Prostate gland (tissue), 2 donors: ENCODE data around the gene RGS10. TPM values are rescaled to one million over a fixed set of nuclear protein-coding genes. Genes with fewer than 3 reads are reported as not detected.

Source experiments
- DNase-seq: peaks from one replicate; pipeline ENCODE4 v3.0.0-alpha.2; 2019; ENCODE audit warnings: low spot score
- H3K27ac ChIP-seq, 2 donors: fragments of 200-600 bp; sonication (generic); 2 replicates each; pipeline ENCODE4 v1.5.1; 2017 to 2019
- H3K27me3 ChIP-seq: fragments of 200-600 bp; sonication (generic); replicated peaks from 2 replicates; pipeline ENCODE4 v1.5.1; 2019; ENCODE audit not compliant: insufficient read depth
- H3K36me3 ChIP-seq, 2 donors: fragments of 200-600 bp; sonication (generic); 1 replicate in 1 of 2; 2 replicates in 1 of 2; pipeline versions ENCODE4 v1.5.1 to v1.8.1; 2017 to 2019
- H3K4me1 ChIP-seq: fragments of 200-600 bp; sonication (generic); replicated peaks from 2 replicates; pipeline ENCODE4 v1.5.1; 2019
- H3K4me3 ChIP-seq, 2 donors: fragments of 200-600 bp; sonication (generic); 2 replicates each; pipeline ENCODE4 v1.5.1; 2017 to 2019
- H3K9me3 ChIP-seq: fragments of 200-600 bp; sonication (generic); 2 replicates; pipeline ENCODE4 v1.5.1; 2017
- POLR2A ChIP-seq: fragments of 450-650 bp; IDR thresholded peaks from one replicate; pipeline ENCODE4 v1.6.1; 2016; ENCODE audit warnings: antibody characterized with exemption, mild to moderate bottlenecking
- POLR2AphosphoS5 ChIP-seq: sonication (generic); formaldehyde crosslinking; IDR thresholded peaks from one replicate; pipeline ENCODE4 v1.6.1; 2017; ENCODE audit warnings: antibody characterized with exemption
- WGBS: methylation state at CpG from one replicate; pipeline ENCODE4 v1.1.5; 2018; 5-methylcytosine and 5-hydroxymethylcytosine counted together
- intact Hi-C: fragments of 100-400 bp; cut with DNase I; formaldehyde crosslinking; loops from one replicate; pipeline ENCODE4 v1.14.2; 2022
- total RNA-seq, 2 donors: library from RNA; depleted of rRNA; stranded (reverse); fragments of >200 nt; gene quantifications; one replicate each; pipeline ENCODE4 v1.1.0, GENCODE V29; 2016
- TF ChIP-seq, protein P1 (sequence below), 4 experiments: fragments of 200-600 bp in 2 of 4; fragments of 450-650 bp in 2 of 4; sonication (generic) in 2 of 4; IDR thresholded peaks; 1 replicate in 3 of 4; 2 replicates in 1 of 4; pipeline ENCODE4 v1.5.1; 2016 to 2019; ENCODE audit warnings: antibody characterized with exemption in 4 of 4, mild to moderate bottlenecking in 2 of 4, moderate library complexity in 2 of 4

RGS10 gene
- total RNA-seq, 2 donors from 2014 or later, result 12.4 to 67.7 TPM

DNA sequence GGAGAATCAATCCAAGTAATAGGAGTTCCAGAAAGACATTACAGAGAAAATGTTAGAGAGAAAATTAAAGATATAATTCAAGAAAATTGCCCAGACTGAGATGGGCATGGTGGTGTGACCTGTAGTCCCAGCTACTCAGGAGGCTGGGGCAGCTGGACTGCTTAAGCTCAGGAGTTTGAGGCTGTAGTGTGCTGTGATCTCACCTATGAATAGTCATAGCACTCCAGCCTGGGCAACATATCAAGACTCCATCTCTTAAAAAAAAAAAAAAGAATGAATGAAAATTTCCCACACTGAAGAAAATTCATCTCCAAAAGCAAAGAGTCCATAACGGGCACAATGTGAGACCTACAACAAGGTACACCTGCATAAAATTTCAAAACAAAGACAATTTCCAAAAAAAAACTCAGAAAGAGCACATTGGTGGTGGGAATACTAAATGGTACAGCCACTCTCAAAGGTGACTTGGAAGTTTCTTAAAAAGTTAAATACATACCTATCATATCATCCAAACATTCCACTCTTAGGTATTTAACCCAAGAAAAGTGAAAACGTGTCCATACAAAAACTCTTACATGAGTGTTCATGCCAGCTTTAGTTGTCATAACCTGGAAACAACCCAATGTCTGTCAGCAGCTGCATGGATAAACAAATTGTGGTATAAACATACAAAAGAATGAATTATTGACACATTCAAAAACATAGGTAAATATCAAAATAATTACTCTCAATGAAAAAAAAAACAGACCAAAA lies 6.9 kb upstream of the RGS10 start:
- Histone ChIP-seq H3K27me3 (no peaks in the 10 kb centered on the region), H3K36me3 (no peaks in the 10 kb centered on the region), H3K4me1 (no peaks in the 10 kb centered on the region), H3K4me3 (no peak overlapping the region), H3K9me3 (no peaks in the 10 kb centered on the region), H3K27ac (no peak overlapping the region)
- no peak for TF ChIP-seq POLR2A
- no peak for TF ChIP-seq POLR2AphosphoS5
- TF ChIP-seq, protein P1, sequence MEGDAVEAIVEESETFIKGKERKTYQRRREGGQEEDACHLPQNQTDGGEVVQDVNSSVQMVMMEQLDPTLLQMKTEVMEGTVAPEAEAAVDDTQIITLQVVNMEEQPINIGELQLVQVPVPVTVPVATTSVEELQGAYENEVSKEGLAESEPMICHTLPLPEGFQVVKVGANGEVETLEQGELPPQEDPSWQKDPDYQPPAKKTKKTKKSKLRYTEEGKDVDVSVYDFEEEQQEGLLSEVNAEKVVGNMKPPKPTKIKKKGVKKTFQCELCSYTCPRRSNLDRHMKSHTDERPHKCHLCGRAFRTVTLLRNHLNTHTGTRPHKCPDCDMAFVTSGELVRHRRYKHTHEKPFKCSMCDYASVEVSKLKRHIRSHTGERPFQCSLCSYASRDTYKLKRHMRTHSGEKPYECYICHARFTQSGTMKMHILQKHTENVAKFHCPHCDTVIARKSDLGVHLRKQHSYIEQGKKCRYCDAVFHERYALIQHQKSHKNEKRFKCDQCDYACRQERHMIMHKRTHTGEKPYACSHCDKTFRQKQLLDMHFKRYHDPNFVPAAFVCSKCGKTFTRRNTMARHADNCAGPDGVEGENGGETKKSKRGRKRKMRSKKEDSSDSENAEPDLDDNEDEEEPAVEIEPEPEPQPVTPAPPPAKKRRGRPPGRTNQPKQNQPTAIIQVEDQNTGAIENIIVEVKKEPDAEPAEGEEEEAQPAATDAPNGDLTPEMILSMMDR (IDR thresholded peaks at IDR 0.05), result no peak
- 47% methylated on average over 2 of the region's 2 CpGs for WGBS
- intact Hi-C loops, result no loop called here
- DNase-seq, result no peak

- intact Hi-C loops, result no loop called here
- Histone ChIP-seq H3K27me3 (no peaks in the 10 kb centered on the region), H3K4me3 (no peak overlapping the region), H3K36me3 (no peaks in the 10 kb centered on the region), H3K4me1 (no peaks in the 10 kb centered on the region), H3K9me3 (no peaks in the 10 kb centered on the region), H3K27ac (no peak overlapping the region)
- TF ChIP-seq, protein P1 (IDR thresholded peaks at IDR 0.05), result no peak
- no peak for TF ChIP-seq POLR2A
- TF ChIP-seq POLR2AphosphoS5, result no peak
- 33% methylated on average over 3 of the region's 3 CpGs for WGBS
- DNase-seq, result no peak
Observed at GRCh38 chr10:119546009-119546408, 3.5 kb upstream of the RGS10 start.

- Histone ChIP-seq H3K27me3 (no peaks in the 10 kb centered on the region), H3K9me3 (no peaks in the 10 kb centered on the region), H3K36me3 (no peaks in the 10 kb centered on the region), H3K4me3 (no peak overlapping the region), H3K4me1 (no peaks in the 10 kb centered on the region), H3K27ac (no peak overlapping the region)
- intact Hi-C loops, result no loop called here
- DNase-seq, result no peak
- 46% methylated on average over 4 of the region's 4 CpGs for WGBS
- no peak for TF ChIP-seq POLR2AphosphoS5
- TF ChIP-seq POLR2A, result no peak
- TF ChIP-seq, protein P1 (IDR thresholded peaks at IDR 0.05), result no peak
Observed at GRCh38 chr10:119545310-119545709, 2.8 kb upstream of the RGS10 start.

DNA sequence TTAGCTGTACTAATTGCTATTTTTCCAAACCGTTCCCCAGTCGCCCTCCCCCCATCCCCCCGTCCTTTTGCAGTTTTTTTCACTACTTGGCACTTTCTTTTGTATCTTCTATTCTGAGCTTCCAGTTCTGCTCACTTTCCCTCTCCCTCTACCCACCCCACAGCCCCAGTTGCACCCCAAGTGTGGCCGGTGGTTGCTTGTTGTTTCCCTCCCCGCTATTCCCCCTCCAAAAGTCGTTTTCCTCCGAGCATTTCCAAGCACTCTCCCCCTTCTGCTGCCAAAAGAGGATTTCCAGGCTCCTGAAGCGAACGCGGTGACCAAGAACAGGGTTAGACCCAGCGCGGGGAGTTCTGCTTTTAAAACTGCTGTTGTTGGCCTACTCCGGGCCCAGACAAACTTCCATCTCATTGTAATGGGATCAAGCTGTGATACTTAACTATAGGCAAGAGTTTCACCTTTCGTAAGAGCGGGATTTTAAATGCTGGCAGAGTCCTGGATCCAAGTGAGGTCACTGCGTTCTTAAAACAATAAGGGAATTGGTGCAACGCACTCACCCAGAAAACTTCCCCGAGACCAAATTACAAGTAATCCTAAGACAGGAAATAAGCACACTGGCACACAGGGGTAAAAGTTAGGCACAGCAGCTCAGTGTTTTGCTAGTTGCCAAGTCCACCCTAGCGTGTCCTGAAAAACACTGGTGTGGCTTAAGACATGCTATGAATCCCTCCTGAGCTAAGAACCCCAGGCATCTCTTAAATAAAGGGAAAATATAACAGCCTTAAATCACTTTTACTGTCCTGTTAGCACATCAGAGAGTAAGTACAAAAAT lies 1.5 kb upstream of the RGS10 start:
- no peak for DNase-seq
- H3K36me3 ChIP-seq, result no peaks in the 10 kb centered on the region
- intact Hi-C loops, result loop anchor here (2.0 kb wide), 1 partner anchor 337 kb away; the partner anchor contains the start of gene GRK5
- H3K27ac ChIP-seq, result peak overlapping the region; percentile 12 to 76
- H3K9me3 ChIP-seq, result no peaks in the 10 kb centered on the region
- H3K4me1 ChIP-seq, result no peaks in the 10 kb centered on the region
- no peaks in the 10 kb centered on the region for H3K27me3 ChIP-seq
- TF ChIP-seq POLR2A, result no peak
- TF ChIP-seq POLR2AphosphoS5, result no peak
- TF ChIP-seq, protein P1 (IDR thresholded peaks at IDR 0.05), result no peak
- H3K4me3 ChIP-seq, result peak overlapping the region in 1 of 2 donors; percentile 76
- 52% methylated on average over 19 of the region's 19 CpGs for WGBS
